CD4-positive, alpha-beta T cell treated with Interleukin-4 for 4 hours (primary cell): ENCODE results near the gene ANKRD39.

Experiments
- DNase-seq: peaks from one replicate; pipeline ENCODE4 v3.0.0-alpha.2; 2020

The ANKRD39 gene

DNA sequence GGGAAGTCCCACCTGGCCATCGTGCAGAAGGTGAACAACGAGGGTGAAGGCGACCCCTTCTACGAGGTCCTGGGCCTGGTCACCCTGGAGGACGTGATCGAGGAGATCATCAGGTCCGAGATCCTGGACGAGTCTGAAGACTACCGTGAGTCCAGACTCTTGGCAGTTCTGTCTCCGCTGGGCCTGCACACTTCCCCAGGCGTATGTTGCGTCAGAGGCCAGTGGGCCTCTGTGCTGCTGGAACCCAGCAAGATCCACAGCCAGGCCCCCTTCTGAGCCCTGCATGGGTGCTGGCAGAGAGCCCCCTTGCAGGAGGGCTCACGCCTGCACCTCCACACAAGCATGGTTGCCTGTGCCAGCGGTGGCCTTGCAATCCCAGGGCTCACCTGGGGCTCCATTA is 32.8 kb downstream of the ANKRD39 start:
- no peak for DNase-seq

DNA sequence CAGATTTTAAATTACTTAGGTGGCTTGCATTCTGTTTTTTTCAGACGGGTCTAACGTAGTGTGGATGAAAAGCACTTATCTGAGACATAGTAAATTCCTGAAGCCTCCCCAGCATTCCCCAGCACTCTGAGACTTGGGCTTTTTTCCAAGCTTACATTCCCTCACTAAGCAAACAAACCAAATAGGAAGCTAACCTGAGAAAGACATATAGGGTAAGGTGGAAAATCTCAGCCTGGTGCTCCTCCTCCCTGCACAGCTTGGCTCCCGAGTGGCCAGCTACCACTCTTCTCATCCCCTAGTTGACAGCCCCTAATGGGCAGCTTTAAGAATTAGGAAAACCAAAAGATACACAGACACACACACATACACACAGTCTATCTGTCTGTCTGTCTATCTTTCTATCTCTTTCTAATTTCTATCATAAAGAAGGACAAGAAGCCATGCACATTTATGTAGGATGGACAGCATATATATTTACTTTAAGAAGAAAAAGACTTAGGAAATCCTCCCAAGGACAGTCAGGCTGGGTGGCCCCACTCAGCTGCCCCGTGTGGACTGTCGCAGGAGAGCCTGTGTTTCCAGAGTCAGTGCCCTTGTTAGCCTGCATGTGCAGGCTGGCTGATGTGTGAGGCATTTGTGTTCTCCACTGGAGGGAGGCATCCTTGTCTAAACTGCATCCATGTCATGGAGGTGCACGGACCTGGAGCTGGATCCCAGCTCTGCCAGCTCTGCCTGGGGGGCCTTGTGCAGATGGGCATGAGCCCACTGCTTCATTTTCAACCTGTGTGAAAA is 33.5 kb downstream of the ANKRD39 start:
- DNase-seq, result no peak

DNA sequence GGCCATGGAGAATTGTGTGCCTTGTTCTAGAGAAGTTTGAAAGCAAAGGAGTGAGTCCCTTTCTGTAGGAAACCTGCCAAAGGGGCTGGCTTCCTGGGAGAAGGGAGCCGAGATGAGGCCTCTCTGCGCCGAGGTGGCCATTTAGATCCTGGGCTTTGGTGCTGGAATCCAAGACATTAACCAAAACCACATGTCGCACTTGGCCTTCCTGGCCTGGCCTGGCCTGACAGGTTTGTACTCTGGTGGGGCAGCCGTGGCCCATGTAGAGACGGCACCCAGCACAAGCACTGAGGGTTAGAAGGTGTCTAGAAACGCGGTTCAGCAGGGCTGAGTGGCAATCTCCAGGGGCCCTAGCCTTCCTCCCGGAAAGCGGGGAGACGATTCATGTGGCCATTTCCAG is 34.6 kb downstream of the ANKRD39 start:
- DNase-seq, result no peak

DNA sequence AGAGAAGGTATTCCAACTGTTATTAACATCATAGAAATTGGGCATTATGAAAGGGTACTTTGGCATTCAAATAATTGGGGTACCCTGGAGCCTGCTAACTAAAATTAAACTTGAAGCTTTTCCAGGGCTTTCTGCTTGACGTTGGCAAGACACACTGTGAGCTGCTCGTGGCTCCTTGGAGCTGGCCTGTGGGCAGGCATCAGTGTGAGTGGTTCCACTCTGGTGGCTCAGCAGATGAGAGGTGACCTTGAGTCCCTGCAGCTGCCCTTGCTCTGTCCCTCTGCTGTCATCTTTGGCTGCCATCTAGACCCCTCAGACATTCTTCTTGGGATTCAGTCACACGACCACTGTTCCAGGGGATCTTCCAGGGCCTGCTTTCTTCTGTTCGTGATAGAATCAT is 35.0 kb downstream of the ANKRD39 start:
- DNase-seq, result no peak

DNA sequence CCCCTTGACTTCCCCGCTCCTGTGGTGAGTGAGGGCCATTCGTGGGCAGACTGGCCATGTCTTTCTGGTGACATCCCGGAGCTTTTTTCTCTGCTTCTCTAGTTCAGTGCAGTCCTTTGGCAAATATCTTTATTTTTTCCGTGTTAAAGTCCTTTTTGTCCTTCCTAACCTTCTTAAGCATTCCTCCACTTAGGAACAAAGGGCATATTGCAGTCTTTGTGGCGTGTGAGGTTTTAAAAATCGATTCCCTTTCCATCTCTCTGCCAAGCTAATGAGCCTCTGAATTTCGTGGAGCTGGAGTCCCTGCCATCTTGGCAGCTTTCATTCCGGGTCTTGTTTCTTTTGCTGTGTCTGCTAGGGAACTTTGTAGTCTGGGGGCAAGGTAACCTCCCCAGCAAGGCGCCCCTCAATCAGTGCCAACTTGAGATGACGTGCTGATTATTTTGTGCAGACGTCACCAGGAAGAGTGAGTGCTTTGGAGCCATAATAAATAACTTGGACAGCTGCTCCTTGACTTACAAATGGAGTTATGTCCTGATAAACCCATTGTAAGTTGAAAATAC is 36.6 kb downstream of the ANKRD39 start:
- no peak for DNase-seq

DNA sequence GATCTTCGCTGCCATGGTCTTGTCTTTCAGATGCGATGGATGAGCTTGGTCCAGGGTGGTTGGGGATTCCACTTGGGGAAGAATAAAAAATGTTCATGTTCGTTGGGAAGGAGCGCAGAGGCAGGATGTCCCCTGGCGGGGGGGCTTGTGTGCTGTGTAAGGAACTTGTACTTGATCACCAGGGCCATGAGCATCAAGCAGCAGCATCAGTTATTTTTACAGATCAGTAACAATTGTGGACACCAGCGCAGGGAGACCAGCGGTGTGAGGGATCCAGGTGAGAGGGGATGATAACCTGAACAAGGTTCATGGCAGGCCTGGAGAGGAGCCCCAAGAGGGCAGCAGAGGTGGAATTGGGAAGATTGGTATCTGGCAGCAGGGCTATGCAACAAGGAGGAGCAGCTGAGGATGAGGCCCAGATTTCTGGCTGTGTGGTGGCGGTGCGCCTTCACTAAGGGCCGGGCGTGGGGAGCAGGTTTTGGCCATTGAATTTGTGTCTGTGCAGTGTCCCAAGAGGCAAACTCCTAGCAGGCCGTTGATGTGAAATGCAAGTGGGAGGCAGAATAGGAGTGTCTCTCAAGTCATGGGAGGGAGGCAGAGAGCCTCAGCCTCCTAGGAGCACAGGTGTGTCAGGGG is 37.8 kb downstream of the ANKRD39 start:
- DNase-seq, result no peak

DNA sequence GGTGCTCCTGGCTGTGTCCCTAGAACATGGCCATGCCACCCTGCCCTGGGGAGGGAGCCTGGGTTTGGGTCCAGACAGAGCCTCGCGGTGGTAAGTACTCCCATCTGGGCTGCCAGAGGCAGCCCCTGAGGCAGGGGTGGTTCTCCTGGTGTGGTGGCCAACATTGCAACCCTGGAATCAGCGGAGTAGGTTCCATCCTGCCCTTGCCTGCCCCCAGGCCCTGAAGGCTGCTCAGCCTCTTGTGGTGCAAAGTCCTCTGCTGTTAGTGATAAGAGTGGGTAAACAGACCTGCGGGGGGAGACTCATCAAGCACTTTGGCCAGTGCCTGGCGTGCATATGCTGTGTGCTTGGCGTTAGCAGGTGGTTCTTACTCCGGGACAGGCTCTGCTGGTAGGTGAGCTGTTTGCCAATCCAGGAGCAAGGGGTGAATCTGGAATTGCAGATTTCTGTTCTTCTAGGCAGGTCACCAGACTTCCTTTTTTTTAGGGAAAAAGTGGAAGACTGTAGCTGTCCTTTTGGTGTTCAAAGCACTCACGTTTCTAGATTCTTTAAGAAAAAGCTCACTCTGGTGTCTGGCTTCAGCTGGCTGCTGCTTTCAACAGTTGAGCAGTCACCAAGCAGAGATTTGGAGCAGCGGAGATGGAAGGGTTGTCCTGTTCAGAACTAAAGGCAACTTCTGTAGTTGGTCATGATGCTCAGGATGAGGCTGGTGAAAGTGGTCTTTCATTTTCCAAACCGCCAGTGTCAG is 38.5 kb downstream of the ANKRD39 start:
- DNase-seq, result no peak

DNA sequence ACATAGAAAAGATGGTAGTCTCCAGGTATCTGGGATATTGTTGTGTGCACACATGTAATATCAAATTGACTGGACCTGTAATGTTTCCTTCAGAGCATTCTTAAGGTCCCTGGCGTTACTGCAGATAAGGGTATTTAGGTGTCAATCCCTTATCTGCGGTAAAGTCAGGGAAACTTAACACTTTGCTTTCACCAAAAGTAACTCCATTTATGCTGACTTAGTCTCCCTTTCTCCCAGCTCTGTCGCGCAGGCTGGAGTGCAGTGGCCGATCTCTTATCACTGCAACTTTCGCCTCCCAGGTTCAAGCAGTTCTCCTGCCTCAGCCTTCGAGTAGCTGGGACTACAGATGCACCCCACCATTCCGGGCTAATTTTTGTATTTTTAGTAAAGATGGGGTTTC is 39.9 kb downstream of the ANKRD39 start:
- DNase-seq, result no peak

DNA sequence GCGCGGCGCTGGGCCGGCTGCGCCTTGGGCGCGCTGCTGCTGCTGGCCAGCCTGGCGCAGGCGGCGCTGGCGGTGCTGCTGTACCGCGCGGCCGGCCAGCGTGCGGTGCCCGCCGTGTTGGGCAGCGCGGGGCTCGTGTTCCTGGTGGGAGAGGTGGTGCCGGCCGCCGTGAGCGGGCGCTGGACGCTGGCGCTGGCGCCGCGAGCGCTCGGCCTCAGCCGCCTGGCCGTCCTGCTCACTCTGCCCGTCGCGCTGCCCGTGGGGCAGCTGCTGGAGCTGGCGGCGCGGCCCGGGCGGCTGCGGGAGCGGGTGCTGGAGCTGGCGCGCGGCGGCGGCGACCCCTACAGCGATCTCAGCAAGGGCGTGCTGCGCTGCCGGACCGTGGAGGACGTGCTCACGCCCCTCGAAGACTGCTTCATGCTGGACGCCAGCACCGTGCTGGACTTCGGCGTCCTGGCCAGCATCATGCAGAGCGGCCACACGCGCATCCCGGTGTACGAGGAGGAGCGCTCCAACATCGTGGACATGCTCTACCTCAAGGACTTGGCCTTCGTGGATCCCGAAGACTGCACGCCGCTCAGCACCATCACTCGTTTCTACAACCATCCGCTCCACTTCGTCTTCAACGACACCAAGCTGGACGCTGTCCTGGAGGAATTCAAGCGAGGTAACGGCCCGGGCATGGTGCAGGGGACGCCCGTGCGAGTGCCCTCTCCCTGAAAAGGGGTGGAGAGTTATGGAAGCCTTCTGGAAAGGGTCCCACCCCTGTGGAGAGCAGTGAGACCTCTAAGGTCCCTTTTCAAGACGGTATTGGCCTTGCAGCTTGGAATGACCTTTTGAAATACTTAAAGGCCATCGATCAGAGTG is 40.7 kb downstream of the ANKRD39 start:
- no peak for DNase-seq

DNA sequence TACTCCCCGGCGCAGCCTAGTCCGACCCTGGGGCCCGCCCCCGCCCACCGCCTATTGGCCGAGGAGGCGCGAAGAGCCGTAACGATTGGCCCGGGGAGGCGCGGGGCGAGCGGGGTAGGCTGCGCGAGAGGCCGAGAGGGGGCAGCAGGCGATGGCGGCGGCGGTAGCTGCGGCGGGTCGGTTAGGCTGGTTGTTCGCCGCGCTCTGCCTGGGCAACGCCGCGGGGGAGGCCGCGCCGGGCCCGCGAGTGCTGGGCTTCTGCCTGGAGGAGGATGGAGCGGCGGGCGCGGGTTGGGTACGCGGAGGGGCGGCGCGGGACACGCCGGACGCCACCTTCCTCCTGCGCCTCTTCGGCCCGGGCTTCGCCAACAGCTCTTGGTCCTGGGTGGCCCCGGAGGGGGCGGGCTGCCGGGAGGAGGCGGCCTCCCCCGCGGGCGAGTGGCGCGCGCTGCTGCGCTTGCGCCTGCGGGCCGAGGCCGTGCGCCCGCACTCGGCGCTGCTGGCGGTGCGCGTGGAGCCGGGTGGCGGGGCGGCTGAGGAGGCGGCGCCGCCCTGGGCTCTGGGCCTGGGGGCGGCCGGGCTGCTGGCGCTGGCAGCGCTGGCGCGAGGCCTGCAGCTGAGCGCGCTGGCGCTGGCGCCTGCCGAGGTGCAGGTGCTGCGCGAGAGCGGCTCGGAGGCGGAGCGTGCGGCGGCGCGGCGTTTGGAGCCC is 41.5 kb downstream of the ANKRD39 start, which contains the start of gene CNNM3:
Gene CNNM3 (plus strand): TSS at position 142 of the 709 bp plus-strand sequence. CDS start 10 bp downstream, at position 152.
- peak; percentile 95 for DNase-seq

DNA sequence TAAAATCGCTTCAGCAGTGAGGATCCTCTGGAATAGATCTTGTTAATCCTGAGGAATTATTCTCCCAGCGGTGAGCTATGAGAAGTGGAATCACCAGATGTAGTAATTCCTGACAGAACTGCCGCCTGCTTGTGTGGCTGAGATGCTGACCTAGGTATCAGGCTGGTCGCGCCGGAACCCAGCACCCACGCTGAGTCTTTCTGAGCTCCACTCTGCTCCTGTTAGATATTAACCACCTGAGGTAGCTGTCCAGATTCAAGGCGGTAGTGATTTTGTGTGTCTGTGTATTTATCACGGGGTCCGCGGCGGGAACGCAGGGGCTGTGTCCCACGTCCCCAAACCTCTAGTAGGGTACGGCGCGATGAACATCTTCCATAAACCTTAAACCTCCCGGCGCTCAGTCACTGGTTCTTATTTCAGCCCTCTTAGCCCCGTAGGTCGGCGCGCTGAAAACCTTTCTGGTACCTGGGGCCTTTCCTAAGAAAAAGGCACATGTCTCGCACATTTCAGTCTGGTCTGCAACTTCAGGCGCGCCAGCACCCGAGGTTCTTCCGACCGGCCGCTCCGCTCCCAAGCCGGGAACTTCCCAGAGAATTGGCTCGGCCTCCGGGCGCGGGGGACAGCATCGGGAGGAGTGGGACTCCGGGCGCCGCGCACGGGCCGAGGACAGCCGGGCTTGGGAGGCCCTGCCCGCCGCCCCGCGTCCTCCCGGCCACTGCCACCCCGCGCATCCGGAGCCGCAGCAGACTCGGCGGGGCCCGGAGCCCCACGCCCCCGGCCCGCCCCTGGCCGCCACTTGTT is 42.3 kb downstream of the ANKRD39 start:
- peak; percentile 43 for DNase-seq

DNA sequence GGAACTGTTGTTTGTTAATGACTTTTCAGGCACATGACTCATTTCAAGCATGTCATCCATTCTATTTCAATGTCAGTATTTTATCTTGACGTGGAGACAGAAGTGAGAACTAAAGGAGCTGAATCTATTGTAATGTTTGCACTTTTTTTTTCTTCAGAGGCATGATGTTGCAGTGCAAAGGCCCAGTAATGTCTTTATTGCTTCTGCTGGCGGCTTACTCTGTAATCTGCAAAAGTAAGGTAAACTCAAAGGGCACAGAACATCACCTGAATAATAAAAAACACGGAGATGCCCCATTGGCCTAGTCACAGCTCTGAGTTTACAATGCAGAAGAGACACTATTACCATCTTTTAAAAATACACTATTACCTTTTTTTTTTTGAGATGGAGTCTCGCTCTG is 44.2 kb downstream of the ANKRD39 start:
- DNase-seq, result no peak

DNA sequence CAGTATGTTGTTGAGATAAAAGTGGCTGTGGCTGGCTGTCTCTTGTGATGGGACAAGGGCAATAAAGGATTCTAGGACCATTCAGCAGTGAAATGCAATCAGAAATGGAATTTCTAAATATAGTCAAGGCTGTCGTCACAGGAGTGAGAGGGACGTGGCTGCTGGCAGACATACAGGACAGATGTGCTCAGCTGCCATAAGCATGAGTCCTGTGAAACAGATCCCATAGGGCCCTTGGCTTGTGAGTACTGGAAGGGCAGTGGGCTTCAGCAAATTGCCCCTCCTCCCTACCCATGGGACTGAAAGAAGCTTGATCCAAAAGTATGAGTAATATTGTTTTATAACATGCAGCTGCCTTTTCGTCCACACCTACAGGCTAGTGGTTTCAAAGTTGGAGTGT is 45.9 kb downstream of the ANKRD39 start:
- DNase-seq, result no peak

DNA sequence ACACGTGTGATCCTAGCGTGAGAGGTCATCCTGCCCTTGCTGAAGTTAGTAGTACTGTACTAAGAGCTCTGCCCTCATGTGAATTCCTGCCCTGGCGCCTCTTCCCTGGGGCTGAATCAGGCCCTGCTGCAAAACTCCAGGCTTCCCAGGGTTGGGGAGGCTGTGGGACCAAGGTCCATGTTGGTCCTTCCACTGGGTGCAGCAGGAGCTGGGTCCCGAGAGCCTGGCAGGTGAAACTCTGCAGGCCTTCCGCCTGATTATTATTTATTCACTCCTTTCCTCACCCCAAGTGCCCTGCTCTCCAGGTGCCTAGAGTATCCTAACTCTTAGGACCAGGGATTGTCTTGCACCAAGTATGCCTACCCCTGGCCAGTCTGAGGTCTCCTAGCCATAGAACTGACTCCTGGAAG is 47.0 kb downstream of the ANKRD39 start:
- DNase-seq, result no peak

DNA sequence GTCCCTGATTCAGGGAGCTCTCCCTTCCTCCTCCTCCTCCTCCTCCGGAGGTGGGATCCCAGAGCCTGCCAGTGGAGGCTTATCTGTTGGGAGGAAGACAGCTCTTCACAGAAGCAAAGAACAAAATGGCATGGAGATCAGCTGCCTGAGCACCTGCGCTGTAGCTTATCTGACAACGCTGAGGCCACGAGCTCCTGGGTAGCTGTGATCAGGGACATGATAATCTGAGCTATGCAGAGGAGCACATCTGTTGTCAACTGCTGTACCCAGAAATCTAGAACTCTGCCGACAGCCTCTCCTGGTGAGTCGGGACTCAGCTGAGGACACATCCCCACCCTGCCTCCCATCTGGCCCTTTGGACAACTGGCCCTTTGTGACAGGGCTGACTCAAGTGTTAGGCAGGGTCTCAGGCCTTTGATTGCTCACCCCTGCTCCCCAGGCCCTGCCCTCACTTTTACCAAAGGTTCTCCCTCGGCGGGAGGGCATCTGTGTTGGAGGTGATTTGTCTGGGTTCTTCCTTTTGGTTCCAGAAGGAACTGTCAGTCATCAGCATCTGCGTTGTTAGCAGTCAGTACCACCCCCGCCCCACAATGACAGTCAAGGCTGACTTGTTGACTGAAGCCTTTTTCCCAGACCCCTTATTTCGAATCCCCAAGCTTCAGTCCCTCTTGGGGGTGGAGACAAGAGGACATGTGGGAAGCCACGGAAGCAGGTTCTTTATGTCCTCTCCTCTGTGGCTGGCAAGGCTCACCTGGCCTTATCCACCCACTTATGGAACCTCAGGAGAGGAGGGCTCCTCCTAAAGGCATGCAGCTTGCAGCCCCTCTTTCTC is 47.6 kb downstream of the ANKRD39 start:
- DNase-seq, result no peak

DNA sequence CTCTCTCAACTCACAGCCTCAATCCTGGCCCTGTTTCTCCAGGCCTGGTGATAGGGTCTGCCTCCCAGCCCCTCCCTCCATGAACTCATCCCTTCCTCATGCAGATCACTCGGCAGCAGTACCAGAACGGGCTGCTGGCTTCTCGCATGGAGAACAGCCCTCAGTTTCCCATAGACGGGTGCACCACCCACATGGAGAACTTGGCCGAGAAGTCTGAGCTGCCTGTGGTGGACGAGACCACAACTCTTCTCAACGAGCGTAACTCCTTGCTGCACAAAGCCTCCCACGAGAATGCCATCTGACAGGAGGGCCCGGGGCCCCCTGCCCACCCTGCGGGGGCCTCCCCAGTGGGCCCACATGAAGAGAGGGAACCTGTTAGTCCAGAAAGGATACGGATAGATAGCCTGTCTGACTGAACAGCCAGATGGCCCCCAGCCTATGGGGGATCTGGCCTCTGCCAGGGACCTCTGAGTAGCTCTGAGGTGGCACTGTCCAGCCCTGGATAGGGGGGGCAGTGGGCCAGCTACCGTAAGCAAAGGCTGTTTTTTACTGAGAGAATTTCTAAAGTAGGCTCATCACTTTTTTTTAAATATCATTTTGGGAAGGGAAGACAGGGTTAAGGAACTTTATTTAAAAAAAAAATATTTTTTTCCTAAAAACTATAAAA is 48.5 kb downstream of the ANKRD39 start:
- DNase-seq, result no peak

DNA sequence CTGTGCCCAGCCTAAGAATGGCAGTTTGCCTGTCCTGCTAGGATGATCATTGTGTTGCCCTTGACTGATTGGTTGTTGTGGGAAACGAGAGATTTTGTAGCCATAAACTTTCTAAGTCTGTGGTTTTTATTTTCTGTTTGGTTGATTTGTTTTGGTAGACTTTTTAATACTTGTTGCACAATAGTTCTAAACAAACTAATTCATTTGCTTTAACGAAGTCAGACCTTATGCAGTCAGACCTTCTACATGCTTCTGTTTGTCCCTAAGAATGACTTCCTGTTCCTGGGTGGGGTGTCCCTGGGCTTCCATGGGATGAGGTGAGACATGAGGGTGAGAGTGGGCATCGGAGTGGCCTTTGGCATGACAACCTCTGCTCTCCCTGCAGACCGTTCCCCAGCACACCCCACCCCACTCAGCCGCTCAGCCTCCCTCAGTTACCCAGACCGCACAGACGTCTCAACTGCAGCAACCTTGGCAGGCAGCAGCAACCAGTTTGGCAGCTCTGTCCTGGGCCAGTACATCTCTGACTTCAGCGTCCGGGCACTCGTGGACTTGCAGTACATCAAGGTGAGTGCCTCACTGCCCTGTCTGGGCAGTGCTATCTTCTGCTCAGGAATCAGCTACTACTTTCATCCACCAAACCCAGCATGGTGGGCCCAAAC is 49.5 kb downstream of the ANKRD39 start:
- DNase-seq, result no peak

DNA sequence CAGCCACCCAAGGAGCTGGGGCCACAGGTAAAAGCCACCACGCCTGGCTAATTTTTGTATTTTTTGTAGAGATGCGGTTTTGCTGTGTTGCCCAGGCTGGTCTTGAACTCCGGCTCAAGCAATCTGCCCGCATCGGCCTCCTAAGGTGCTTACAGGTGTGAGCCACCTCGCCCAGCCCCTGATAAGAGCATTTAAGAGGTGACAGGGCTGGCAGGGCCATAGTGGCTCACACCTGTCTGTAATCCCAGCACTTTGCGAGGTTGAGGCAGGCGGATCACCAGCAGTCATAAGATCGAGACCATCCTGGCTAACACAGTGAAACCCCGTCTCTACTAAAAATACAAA is 50.7 kb downstream of the ANKRD39 start:
- no peak for DNase-seq
